Lower lobe of right lung (tissue), 2 donors: ENCODE results near the gene NME7. TPM values are rescaled to one million over a fixed set of nuclear protein-coding genes. Genes with fewer than 3 reads are reported as not detected.

Experiments
- ATAC-seq, 2 donors: fragments of 200-7000 bp; cut with Tn5 transposase; one replicate each; pipeline ENCODE4 v1.9.1; 2020 to 2022; ENCODE audit warnings: mild to moderate bottlenecking in 2 of 2, moderate library complexity in 2 of 2
- DNase-seq: peaks from one replicate; pipeline ENCODE4 v3.0.0-alpha.2; 2020
- H3K27ac ChIP-seq: fragments of 200-600 bp; one replicate; pipeline ENCODE4 v1.8.0; 2022
- H3K27me3 ChIP-seq: fragments of 200-600 bp; one replicate; pipeline ENCODE4 v1.8.0; 2022; ENCODE audit warnings: low read depth
- H3K36me3 ChIP-seq: fragments of 200-600 bp; one replicate; pipeline ENCODE4 v1.8.0; 2022; ENCODE audit warnings: mild to moderate bottlenecking
- H3K4me1 ChIP-seq: fragments of 200-600 bp; one replicate; pipeline ENCODE4 v1.8.0; 2022
- H3K4me3 ChIP-seq: fragments of 200-600 bp; one replicate; pipeline ENCODE4 v1.8.0; 2022; ENCODE audit warnings: mild to moderate bottlenecking
- H3K9me3 ChIP-seq: fragments of 200-600 bp; one replicate; pipeline ENCODE4 v1.8.0; 2022
- CTCF ChIP-seq: fragments of 200-600 bp; IDR thresholded peaks from one replicate; pipeline ENCODE4 v1.8.0; 2022; ENCODE audit warnings: antibody characterized with exemption, mild to moderate bottlenecking
- intact Hi-C: fragments of 100-400 bp; cut with DNase I; formaldehyde crosslinking; loops from one replicate; pipeline ENCODE4 v1.11.0; 2022
- total RNA-seq: library from RNA; stranded (reverse); fragmentation: NEBNext Ultra II Directional; extraction: Animal tissue kit (Norgen Biotek cat#: 25700); gene quantifications from one replicate; pipeline ENCODE4 v1.2.1, GENCODE V29; 2021
- donor health status: DM: no; HTN: yes; CAD: no; lungs with severe emphysema.

NME7 gene
- total RNA-seq, 1 donor from 2014 or later = 17.3 TPM

DNA sequence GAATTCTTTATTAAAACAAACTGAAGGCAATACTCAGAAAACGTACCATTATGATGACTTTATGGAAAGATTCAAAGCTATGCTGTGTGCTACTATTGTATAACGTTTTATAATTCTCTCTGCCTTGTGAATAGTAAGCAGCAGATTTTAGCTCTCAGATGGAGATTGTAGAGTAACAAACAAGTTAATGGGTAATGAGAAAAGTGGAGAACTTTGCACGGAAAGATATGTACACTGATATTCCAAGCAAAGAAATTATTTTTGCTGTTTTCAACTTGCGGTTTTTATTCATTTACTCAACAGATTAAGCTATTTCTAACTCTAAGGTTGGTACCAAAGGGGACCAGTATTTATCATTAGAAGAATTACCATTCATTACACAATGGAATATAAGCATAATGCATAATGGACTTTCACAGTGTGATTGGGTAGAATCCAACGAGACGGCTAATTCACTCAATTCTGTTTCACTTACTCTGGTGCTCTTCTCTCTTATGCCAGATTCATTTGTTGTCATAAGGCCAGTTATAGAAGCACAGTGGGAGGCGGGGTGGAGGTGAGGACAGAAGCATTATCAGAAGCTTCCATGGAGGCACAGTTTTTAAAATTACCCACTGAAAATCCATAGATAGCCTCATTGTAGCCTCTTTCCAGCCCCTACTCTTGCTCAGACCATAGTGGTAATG, 222.5 kb downstream of the NME7 start:
- Histone ChIP-seq H3K9me3 (no peaks in the 10 kb centered on the region), H3K36me3 (no peaks in the 10 kb centered on the region), H3K4me3 (no peak overlapping the region), H3K4me1 (no peaks in the 10 kb centered on the region), H3K27me3 (no peaks in the 10 kb centered on the region), H3K27ac (no peak overlapping the region)
- DNase-seq (no peak), ATAC-seq (no peak)
- intact Hi-C loops = no loop called here
- no peak for TF ChIP-seq CTCF

GRCh38 chr1:169143984-169144383, 223.6 kb downstream of the NME7 start:
- Histone ChIP-seq H3K27ac (no peak overlapping the region), H3K4me1 (no peaks in the 10 kb centered on the region), H3K4me3 (no peak overlapping the region), H3K36me3 (no peaks in the 10 kb centered on the region), H3K9me3 (no peaks in the 10 kb centered on the region), H3K27me3 (no peaks in the 10 kb centered on the region)
- intact Hi-C loops = no loop called here
- DNase-seq (no peak), ATAC-seq (no peak)
- TF ChIP-seq CTCF = no peak

GRCh38 chr1:169143346-169143745, 224.3 kb downstream of the NME7 start:
- no peaks in the 10 kb centered on the region for H3K4me1 ChIP-seq
- no peak for TF ChIP-seq CTCF
- no peak for ATAC-seq
- no peaks in the 10 kb centered on the region for H3K27me3 ChIP-seq
- no peak overlapping the region for H3K4me3 ChIP-seq
- intact Hi-C loops = no loop called here
- no peak for DNase-seq
- no peaks in the 10 kb centered on the region for H3K9me3 ChIP-seq
- H3K36me3 ChIP-seq = no peaks in the 10 kb centered on the region
- H3K27ac ChIP-seq = no peak overlapping the region

DNA sequence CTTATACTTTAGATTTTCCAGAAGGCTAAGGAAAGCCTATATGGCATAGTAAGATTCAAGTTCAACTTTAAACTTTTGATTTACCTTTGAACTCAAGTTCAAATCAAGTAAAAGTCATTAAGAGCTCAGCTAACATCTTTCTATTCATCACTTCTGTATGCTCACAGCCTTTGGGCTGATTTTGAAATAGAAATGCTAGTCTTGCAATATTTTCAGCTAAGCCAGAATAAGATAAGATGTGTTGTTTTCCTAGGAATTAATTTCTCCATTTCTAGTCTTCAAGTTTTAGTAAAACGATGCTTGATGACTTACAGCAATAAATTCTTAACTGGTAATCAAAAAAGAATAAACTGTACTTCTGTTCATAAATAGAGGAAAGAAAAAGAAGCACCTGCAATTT, 225.5 kb downstream of the NME7 start:
- no peaks in the 10 kb centered on the region for H3K4me1 ChIP-seq
- H3K27ac ChIP-seq = no peak overlapping the region
- H3K27me3 ChIP-seq = no peaks in the 10 kb centered on the region
- no peaks in the 10 kb centered on the region for H3K36me3 ChIP-seq
- H3K4me3 ChIP-seq = no peak overlapping the region
- intact Hi-C loops = no loop called here
- H3K9me3 ChIP-seq = no peaks in the 10 kb centered on the region
- no peak for TF ChIP-seq CTCF
- no peak for ATAC-seq
- no peak for DNase-seq

DNA sequence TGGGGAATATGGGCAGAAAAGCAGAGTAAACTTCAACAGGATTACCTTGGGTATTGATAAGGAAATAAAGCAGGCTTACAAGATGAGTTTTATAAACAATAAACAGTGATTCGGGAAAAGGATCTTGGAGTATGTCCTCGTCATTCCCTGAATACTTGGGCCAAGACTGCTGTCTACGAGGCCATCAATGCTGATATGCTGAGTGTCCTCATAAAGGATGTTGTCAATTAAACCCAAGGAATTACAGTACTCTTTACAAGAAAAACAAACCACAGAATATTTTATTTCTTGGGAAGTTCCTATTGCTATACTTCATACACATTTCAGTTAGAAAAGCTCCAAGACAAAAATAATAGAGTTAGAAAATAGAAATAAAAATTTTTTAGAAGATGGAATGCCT, 226.2 kb downstream of the NME7 start:
- Histone ChIP-seq H3K4me3 (no peak overlapping the region), H3K36me3 (no peaks in the 10 kb centered on the region), H3K27ac (no peak overlapping the region), H3K9me3 (no peaks in the 10 kb centered on the region), H3K4me1 (no peaks in the 10 kb centered on the region), H3K27me3 (no peaks in the 10 kb centered on the region)
- ATAC-seq = no peak
- TF ChIP-seq CTCF = no peak
- DNase-seq = no peak
- intact Hi-C loops = no loop called here
